HPDE6-E6E7 (cell line): ENCODE results near the gene INTS2.
"Not testable (repeated sequence)": the region's sequence is repeated elsewhere in the genome, so short reads cannot be mapped to it uniquely, and the experiment has no call there.

Source experiments
- DNase-seq: peaks from one replicate; pipeline ENCODE4 v3.0.0; 2011; ENCODE audit warnings: missing footprints; ENCODE audit errors: extremely low spot score

Gene INTS2

DNA sequence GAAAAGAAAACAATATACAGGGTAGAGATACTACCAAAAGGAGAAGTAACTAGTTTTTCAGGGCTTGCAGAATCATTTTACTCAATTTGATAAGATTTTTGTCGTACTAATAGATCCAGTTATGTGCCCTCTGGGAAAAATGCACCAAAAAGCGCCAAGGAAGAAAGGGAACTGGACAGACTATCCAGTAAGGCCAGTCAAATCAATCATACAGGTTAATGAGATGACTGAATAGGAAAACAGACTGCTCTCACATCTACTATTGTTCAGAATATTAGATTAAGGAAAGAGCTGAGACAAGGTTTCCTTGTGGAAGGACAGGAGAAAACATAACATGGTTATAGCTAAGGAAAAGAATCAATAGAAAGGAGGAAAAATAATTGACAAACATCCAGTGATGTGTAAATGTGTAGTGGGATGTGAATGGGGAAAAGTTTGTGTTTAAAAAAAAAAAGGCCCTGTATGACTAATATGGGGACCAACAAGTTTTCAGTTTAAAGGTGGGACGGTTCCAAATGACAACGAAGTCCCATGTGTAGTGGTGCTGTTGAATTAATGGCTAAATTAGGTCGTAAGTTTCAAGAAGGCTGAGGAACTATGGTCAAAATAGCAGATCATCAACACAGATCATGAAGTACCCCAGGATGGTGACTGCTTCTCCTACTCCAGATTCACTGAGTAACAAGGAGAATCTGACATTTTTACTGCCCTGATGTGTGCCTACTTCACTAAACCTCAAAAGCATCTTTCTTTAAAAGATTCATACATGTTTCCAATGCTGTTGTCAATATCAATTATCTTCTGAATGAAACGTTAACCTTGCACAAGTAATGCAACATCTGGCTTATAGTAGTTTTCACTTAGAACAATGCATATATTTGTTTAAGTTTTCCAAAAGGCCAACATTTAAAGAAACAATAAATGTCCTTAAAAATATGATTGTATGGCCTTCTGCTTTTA is 105.2 kb downstream of the INTS2 start:
- DNase-seq, result no peak

DNA sequence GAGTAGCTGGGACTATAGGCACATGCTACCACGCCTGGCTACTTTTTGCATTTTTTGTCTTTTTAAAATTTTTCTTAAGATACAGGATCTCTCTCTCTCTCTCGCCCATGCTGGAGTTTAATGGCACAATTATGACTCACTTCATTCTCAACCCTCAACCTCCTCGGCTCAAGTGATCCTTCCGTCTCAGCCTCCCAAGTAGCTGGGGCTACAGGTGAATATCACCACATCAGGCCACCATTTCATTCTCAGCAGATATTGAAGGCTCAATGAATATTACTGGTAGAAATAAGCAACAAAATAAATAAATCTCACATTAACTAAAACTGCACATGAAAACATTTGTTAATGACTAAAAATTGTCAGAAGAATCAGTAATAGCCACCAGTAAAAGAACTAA is 106.1 kb downstream of the INTS2 start:
- no peak for DNase-seq

DNA sequence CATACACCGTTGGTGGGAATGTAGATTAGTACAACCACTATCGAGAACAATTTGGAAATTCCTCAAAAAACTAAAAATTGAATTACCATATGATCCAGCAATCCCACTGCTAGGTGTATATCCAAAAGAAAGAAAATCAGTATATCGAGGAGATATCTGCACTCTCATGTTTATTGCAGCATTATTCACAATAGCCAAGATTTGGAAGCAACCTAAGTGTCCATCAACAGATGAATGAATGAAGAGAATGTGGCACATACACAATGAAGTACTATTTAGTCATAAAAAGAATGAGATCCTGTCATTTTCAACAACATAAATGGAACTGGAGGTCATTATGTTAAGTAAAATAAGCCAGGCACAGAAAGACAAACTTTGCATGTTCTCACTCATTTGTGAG is 108.5 kb downstream of the INTS2 start:
- not testable (repeated sequence) for DNase-seq

DNA sequence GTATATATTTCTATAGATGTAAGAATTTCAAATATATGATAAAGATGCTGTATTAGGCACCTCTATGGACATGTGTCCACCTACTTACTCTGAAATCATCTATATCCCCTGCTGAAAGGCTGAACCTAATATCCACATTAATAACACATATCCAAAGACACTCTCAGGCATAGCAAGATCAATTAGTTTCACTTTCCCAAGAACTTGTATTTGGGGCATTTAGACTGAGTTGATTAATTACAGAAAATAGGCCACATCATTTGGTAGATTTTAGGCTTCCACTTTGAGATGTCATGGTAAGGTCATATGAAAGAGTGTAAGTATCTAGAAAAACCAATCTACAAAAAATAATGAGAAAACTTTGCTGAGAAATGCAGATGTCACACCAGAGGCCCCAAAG is 109.6 kb downstream of the INTS2 start:
- no peak for DNase-seq

DNA sequence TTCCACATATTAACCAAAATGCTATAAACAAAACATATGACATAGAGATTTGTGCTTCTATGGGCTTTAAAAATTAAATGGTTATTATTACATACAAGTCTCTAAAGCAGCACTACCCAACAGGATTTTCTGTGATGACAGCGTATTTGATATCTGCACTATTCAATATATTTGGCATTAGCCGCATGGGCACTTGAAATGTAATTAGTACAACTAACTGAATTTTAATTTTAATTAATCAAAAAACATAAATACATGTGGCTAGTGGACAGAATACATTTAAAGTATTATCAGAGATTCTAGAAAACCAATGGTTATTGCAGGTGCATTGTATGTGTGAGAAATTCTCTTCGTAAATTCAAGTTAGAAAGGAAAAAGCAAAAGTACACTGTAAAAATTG is 110.3 kb downstream of the INTS2 start:
- no peak for DNase-seq

DNA sequence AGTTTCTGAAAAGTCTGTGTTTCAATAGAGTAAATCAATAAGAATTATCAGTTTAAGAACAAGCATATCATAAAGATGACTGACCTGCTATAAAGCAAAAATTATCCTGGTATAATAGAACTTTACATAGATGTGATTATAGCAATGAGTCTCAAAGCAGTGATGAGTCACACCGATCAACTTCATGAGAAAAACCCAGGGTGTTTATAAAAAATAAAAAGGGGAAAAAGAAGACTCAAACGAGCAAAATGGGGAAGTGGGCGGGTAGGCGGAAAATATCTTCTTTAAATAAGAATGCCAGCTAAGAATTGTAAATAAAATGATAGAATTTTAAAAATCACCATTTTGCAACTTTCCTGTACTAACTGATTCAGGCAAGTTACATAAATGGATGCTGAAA is 111.2 kb downstream of the INTS2 start:
- no peak for DNase-seq

DNA sequence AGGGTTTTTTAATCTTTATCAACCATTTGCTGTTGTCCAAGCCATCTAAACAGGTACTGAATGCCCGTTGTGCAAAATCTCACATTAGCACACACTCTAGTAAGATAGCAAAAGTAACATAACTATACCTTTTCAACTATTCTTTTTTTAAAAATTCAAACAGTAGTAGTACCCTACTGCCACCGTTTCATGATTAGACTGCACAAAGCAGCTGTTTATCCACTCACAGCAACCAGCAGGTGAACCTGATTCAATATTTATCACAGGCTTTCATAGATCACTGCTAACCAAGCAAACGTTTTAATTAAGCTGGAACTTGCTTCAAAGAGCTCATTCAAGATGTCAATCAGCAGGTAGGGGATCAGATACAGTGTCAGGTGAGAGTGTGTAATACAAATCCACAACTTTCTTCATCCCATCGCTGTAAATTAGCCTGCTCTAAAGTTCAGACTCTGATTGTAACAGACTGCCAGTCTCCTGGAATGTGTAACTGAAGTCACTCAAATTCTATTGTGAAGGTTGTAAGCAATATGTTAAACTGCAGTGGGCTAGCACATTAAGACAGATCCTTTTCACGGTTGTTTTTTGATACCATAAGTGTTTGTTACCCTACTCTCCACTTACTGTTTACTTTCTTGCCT is 111.8 kb downstream of the INTS2 start:
- no peak for DNase-seq
